Measurements from ENCODE around the gene FUS. TPM values are rescaled to one million over a fixed set of nuclear protein-coding genes. Genes with fewer than 3 reads are reported as not detected.
"Not testable (repeated sequence)": the region's sequence is repeated elsewhere in the genome, so short reads cannot be mapped to it uniquely, and the experiment has no call there.

FUS gene
- total and polyA plus RNA-seq, 8 donors: 180 to 829 (median 779) TPM

DNA sequence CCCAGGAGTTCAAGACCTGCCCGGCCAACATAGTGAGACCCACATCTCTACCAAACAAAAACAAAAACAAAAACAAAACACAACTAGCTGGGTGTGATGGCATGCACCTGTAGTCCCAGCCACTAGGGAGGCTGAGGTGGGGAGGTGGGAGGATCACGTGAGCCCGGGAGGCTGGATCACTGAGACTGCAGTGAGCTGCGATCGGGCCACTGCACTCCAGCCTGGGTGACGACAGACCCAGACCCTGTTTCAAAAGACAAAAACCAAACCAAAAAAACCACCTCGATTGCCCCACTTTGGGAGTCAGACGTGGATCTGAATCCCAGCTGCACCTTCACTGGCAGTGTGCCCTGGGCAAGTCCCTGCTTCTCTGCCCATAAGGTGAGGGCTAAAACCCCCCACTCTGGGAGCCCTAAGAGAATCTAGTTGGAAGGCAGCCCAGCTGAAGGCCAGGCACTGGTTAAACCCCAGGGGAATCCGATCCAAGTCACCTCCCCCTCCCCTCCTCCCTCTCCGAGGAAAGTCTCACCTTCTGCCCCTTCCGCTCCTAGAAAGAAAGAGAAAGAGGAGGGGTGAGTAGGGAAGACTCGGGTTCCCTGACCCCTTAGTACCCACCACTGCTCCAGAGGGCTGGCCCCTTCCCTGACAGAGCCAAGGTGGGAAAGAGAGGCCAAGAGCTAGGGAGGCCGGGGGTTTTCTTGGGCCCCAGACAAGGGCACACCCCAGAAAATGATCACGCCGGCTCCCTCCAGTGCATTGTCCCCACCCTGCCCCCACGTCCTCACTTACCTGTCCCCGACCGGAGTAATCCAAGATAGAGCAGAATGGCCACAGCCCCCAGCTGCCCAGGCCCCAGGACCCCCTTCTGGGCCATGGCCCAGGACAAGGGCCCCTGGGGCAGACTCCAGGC, 45.1 kb upstream of the FUS start:
- TF ChIP-seq, protein P1, sequence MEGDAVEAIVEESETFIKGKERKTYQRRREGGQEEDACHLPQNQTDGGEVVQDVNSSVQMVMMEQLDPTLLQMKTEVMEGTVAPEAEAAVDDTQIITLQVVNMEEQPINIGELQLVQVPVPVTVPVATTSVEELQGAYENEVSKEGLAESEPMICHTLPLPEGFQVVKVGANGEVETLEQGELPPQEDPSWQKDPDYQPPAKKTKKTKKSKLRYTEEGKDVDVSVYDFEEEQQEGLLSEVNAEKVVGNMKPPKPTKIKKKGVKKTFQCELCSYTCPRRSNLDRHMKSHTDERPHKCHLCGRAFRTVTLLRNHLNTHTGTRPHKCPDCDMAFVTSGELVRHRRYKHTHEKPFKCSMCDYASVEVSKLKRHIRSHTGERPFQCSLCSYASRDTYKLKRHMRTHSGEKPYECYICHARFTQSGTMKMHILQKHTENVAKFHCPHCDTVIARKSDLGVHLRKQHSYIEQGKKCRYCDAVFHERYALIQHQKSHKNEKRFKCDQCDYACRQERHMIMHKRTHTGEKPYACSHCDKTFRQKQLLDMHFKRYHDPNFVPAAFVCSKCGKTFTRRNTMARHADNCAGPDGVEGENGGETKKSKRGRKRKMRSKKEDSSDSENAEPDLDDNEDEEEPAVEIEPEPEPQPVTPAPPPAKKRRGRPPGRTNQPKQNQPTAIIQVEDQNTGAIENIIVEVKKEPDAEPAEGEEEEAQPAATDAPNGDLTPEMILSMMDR (IDR thresholded peaks at IDR 0.05): no peak
- Histone ChIP-seq H3K27me3 (peaks cover 0 to 8% of the 10 kb centered on the region in 2 donors), H3K9me3 (no peaks in the 10 kb centered on the region), H3K36me3 (peaks cover 0 to 27% of the 10 kb centered on the region in 2 donors), H3K27ac (peak overlapping the region; percentile 72 to 73), H3K4me3 (peak overlapping the region; percentile 35 to 42), H3K4me1 (peaks cover 4 to 63% of the 10 kb centered on the region in 2 donors)
- intact Hi-C loops (cut with DNase I): no loop called here
- peak in 2 of 4 donors; percentile 63 to 85 for DNase-seq
- ATAC-seq: peak; percentile 42

DNA sequence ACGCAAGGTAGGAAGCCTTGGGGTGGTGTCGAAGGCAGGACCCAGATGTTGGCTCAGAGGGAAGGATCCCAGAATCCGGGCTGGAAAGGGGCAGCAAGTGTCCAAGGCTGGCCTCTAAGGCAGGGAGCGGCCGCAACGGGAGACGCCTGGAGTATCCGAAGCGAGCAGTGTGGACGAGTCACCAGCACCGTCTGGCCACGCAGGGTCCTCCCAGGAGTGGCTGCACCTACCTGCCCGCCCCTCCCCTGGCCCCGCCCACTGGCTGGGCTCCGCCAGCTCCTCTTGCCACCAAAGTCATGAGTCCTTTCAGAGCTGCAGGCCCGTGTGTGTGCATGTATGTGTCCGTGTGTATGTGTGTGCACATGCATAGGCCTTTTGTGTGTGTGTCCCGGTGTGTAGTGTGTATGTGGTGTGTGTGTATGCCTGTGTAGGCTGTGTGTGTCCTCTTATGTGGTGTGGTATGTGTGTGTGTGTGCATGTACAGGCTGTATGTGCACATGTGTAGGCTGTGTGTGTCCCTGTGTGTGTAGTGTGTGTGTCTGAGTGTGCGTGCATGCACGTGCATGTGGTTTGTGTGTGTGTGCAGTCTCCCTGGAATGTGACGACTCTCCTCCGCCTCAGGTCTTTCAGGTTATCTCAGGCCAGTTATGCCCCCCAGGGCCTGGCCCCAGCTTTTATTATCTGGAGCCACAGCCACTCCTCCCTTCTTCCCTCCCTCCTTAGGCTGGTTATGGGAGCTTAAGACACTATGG, 44.2 kb upstream of the FUS start, which contains the start of gene PRSS8:
Gene PRSS8, minus strand, starts transcription at position 193 of the 752 bp plus-strand sequence. CDS start 229 bp downstream, outside the sequence.
- TF ChIP-seq, protein P1 (IDR thresholded peaks at IDR 0.05): no peak
- Histone ChIP-seq H3K4me1 (peaks cover 4 to 59% of the 10 kb centered on the region in 2 donors), H3K9me3 (no peaks in the 10 kb centered on the region), H3K27ac (peak within 1 kb of the TSS; percentile 72 to 73), H3K4me3 (peak within 1 kb of the TSS; percentile 35 to 42), H3K36me3 (peaks cover 0 to 19% of the 10 kb centered on the region in 2 donors), H3K27me3 (peaks cover 0 to 8% of the 10 kb centered on the region in 2 donors)
- ATAC-seq (peak; percentile 76), DNase-seq (peak in 3 of 4 donors; percentile 76 to 94 (median 88))
- intact Hi-C loops (cut with DNase I): no loop called here

DNA sequence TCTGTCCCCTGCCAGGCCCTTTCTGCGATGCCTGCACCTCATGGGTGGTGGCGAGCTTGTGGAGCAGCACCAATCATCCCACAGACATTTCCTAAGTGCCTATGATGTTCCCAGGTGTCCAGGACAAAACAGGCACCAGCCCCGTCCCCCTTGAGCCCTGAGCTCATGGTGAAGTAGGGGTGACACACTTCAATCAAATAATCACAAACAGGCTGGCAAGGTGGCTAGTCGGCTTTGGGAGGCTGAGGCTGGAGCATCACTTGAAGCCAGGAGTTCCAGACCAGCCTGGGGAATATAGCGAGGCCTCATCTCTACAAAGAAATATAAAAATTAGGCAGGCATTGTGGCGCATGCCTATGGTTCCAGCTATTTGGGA, 43.7 kb upstream of the FUS start:
- no peaks in the 10 kb centered on the region for H3K9me3 ChIP-seq
- H3K27ac ChIP-seq: no peak overlapping the region
- DNase-seq (peak in 1 of 4 donors; percentile 37), ATAC-seq (no peak)
- H3K27me3 ChIP-seq: peaks cover 0 to 8% of the 10 kb centered on the region in 2 donors
- H3K4me3 ChIP-seq: no peak overlapping the region
- intact Hi-C loops (cut with DNase I): no loop called here
- peaks cover 0 to 13% of the 10 kb centered on the region in 2 donors for H3K36me3 ChIP-seq
- TF ChIP-seq, protein P1 (IDR thresholded peaks at IDR 0.05): no peak
- peaks cover 4 to 59% of the 10 kb centered on the region in 2 donors for H3K4me1 ChIP-seq

DNA sequence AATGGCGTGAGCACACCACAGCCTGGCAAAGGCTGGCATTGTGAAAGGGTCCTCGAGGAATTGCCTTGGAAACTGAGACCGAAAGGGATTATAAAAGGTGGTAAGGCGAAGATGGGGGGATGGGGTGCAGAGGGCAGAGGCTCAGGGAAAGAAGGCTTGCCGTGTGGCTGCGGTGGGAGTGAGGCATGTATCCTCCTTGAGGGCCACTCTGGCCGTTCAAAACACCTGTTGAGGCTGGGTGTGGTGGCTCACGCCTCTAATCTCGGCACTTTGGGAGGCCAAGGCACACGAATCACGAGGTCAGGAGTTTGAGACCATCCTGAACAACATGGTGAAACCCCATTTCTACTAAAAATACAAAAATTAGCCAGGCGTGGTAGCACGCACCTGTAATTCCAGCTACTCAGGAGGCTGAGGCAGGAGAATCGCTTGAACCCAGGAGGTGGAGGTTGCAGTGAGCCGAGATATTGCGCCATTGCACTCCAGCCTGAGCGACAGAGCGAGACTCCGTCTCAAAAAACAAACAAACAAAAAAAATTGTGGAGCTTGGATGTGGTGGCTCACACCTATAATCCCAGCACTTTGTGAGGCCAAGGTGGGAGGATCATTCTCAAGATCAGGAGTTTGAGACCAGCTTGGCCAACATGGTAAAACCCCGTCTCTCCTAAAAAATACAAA, 43.0 kb upstream of the FUS start:
- H3K27ac ChIP-seq; H3K36me3 ChIP-seq; ATAC-seq; H3K27me3 ChIP-seq; H3K4me3 ChIP-seq; H3K9me3 ChIP-seq; intact Hi-C loops (cut with DNase I): not testable (repeated sequence)
- DNase-seq: peak in 1 of 4 donors; percentile 33
- H3K4me1 ChIP-seq: peaks cover 11 to 59% of the 10 kb centered on the region in 2 donors

Data from left lung (tissue), 10 donors.